IMR-90 (cell line): ENCODE data around the gene RBMS3. TPM values are rescaled to one million over a fixed set of nuclear protein-coding genes. Genes with fewer than 3 reads are reported as not detected.

ENCODE experiments used
- ATAC-seq: fragments of 200-7000 bp; cut with Tn5 transposase; 2 replicates; pipeline ENCODE4 v1.9.1; 2020; ENCODE audit warnings: low read depth, mild to moderate bottlenecking, moderate library complexity
- BruUV-seq: library from RNA; stranded (reverse); fragments of 400-500 nt; replicated peaks from 2 replicates; lab custom pipeline; 2021; lab: Mats Ljungman, UMichigan
- CTCF ChIA-PET: fragments of 300-600 bp; formaldehyde crosslinking; extraction: SDS; loops from one replicate; lab custom pipeline; 2021; ENCODE audit warnings: antibody characterized with exemption; lab: Yijun Ruan, JAX
- POLR2A ChIA-PET: fragments of 300-600 bp; sonication (Branson Sonifier 250); formaldehyde crosslinking; loops from one replicate; lab custom pipeline; 2022; ENCODE audit warnings: antibody characterized with exemption; ENCODE audit not compliant: unreplicated experiment; lab: Charles Lee
- DNase-seq: peaks from one replicate; pipeline ENCODE4 v3.0.0; 2013
- H2AFZ ChIP-seq: replicated peaks from 2 replicates; pipeline ENCODE3; 2013; ENCODE audit warnings: low read length, mild to moderate bottlenecking; ENCODE audit not compliant: poor library complexity
- H2AK5ac ChIP-seq: 2 replicates; pipeline ENCODE4 v1.6.1; 2013; ENCODE audit warnings: low read depth, low read length, inconsistent platforms
- H2AK9ac ChIP-seq: replicated peaks from 2 replicates; pipeline ENCODE3; 2013; ENCODE audit warnings: mild to moderate bottlenecking, low read depth, low read length, moderate library complexity; ENCODE audit not compliant: poor library complexity
- H2BK120ac ChIP-seq: 2 replicates; pipeline ENCODE4 v1.6.1; 2013; ENCODE audit warnings: low read depth, low read length, inconsistent platforms
- H2BK15ac ChIP-seq: 3 replicates; pipeline ENCODE4 v1.6.1; 2013; ENCODE audit warnings: low read depth, low read length, inconsistent platforms
- H2BK20ac ChIP-seq: 2 replicates; pipeline ENCODE4 v1.6.1; 2013; ENCODE audit warnings: low read depth, mild to moderate bottlenecking, inconsistent platforms, low read length, moderate library complexity
- H2BK5ac ChIP-seq: 2 replicates; pipeline ENCODE4 v1.6.1; 2013; ENCODE audit warnings: mild to moderate bottlenecking, low read depth, low read length, inconsistent platforms; ENCODE audit not compliant: poor library complexity, severe bottlenecking
- H3K14ac ChIP-seq: replicated peaks from 2 replicates; pipeline ENCODE4 v1.6.1; 2013; ENCODE audit warnings: low read depth, low read length, inconsistent platforms
- H3K18ac ChIP-seq: 2 replicates; pipeline ENCODE4 v1.6.1; 2013; ENCODE audit warnings: low read depth, low read length, control low read depth
- H3K23ac ChIP-seq: 2 replicates; pipeline ENCODE4 v1.6.1; 2013; ENCODE audit warnings: low read depth, low read length, inconsistent platforms
- H3K27ac ChIP-seq: 2 replicates; pipeline ENCODE4 v1.5.1; 2013; ENCODE audit warnings: mild to moderate bottlenecking, control low read depth, low read length; ENCODE audit not compliant: insufficient read depth
- H3K27me3 ChIP-seq: 2 replicates; pipeline ENCODE4 v1.6.1; 2013; ENCODE audit warnings: low read length; ENCODE audit not compliant: control insufficient read depth, insufficient read depth
- H3K36me3 ChIP-seq: 2 replicates; pipeline ENCODE4 v1.6.1; 2013; ENCODE audit warnings: low read length, mixed read lengths; ENCODE audit not compliant: control insufficient read depth, insufficient read depth
- H3K4ac ChIP-seq: 2 replicates; pipeline ENCODE4 v1.6.1; 2013; ENCODE audit warnings: low read depth, low read length, inconsistent platforms
- H3K4me1 ChIP-seq: 2 replicates; pipeline ENCODE4 v1.6.1; 2013; ENCODE audit warnings: low read length, mixed read lengths; ENCODE audit not compliant: control insufficient read depth, insufficient read depth
- H3K4me2 ChIP-seq: 2 replicates; pipeline ENCODE4 v1.6.1; 2013; ENCODE audit warnings: low read depth, mild to moderate bottlenecking, control low read depth, low read length, moderate library complexity
- H3K4me3 ChIP-seq: 2 replicates; pipeline ENCODE4 v1.5.1; 2013; ENCODE audit warnings: low read depth, mild to moderate bottlenecking, control low read depth, low read length, moderate library complexity; ENCODE audit not compliant: insufficient read depth
- H3K56ac ChIP-seq: 2 replicates; pipeline ENCODE4 v1.6.1; 2013; ENCODE audit warnings: low read length, inconsistent platforms; ENCODE audit not compliant: insufficient read depth; ENCODE audit errors: extremely low read depth
- H3K79me1 ChIP-seq, 2 experiments: 2 replicates each; pipeline ENCODE4 v1.6.1; 2013; ENCODE audit warnings: low read length in 2 of 2, inconsistent platforms in 1 of 2, low read depth in 1 of 2
- H3K9ac ChIP-seq: 2 replicates; pipeline ENCODE4 v1.6.1; 2013; ENCODE audit warnings: low read depth, low read length, control low read depth
- H3K9me1 ChIP-seq: 2 replicates; pipeline ENCODE4 v1.6.1; 2013; ENCODE audit warnings: low read length, inconsistent platforms; ENCODE audit not compliant: insufficient read depth
- H3K9me3 ChIP-seq: 2 replicates; pipeline ENCODE4 v1.6.1; 2013; ENCODE audit warnings: low read length; ENCODE audit not compliant: control insufficient read depth, insufficient read depth
- H4K20me1 ChIP-seq: 2 replicates; pipeline ENCODE4 v1.6.1; 2013; ENCODE audit warnings: low read length, inconsistent platforms; ENCODE audit not compliant: insufficient read depth
- H4K5ac ChIP-seq: 2 replicates; pipeline ENCODE4 v1.6.1; 2013; ENCODE audit warnings: mild to moderate bottlenecking, low read depth, low read length, control low read depth
- H4K8ac ChIP-seq, 2 experiments: 2 replicates each; pipeline ENCODE4 v1.6.1; 2013; ENCODE audit warnings: low read depth in 2 of 2, low read length in 2 of 2, control low read depth in 1 of 2, inconsistent platforms in 1 of 2
- H4K91ac ChIP-seq: 2 replicates; pipeline ENCODE4 v1.6.1; 2013; ENCODE audit warnings: low read depth, low read length, inconsistent platforms; ENCODE audit not compliant: insufficient read depth
- CHD1 ChIP-seq: IDR thresholded peaks from 2 replicates; pipeline ENCODE4 v1.6.1; 2012; ENCODE audit warnings: low read depth, low read length, improper control_type of control experiment
- WGBS, 2 experiments: methylation state at CpG; one replicate each; pipeline versions ENCODE4 v1.1.5 to v1.1.7; 2013; ENCODE audit warnings: missing lambda C conversion rate in 2 of 2; ENCODE audit not compliant: insufficient read length in 1 of 2; ENCODE audit errors: extremely low coverage in 2 of 2; 5-methylcytosine and 5-hydroxymethylcytosine counted together
- dilution Hi-C: fragments of 300-500 bp; cut with HindIII; formaldehyde crosslinking; loops from one replicate; pipeline ENCODE4 v1.14.3; 2018; ENCODE audit warnings: low sequenced_read_pairs; ENCODE audit not compliant: unreplicated experiment
- in situ Hi-C: fragments of 300-500 bp; cut with MboI; formaldehyde crosslinking; loops from 3 replicates; pipeline ENCODE4 v1.14.3; 2019; ENCODE audit warnings: low sequenced_read_pairs, inconsistent platforms, mixed read lengths
- intact Hi-C: fragments of 100-400 bp; cut with micrococcal nuclease; formaldehyde crosslinking; loops from 2 replicates; pipeline ENCODE4 v1.10.0; 2022
- polyA plus RNA-seq, 3 experiments: library from polyadenylated mRNA; depleted of rRNA; stranded (reverse); fragments of >200 nt; gene quantifications; 2 replicates each; pipeline ENCODE4 v1.2.3, GENCODE V29; 2012; ENCODE audit warnings: low replicate concordance in 1 of 3
- total RNA-seq: library from RNA; depleted of rRNA; stranded (reverse); fragments of >200 nt; gene quantifications from 2 replicates; pipeline ENCODE4 v1.2.3, GENCODE V29; 2012
- TF ChIP-seq, protein P1 (sequence below): fragments of 150-350 bp; IDR thresholded peaks from 2 replicates; pipeline ENCODE4 v1.6.1; 2016; ENCODE audit warnings: low read depth, mild to moderate bottlenecking, low read length, moderate library complexity, borderline replicate concordance

The RBMS3 gene
- total and polyA plus RNA-seq, 2 of the 4 experiments (the other 2 are of a cell fraction) = 15.2 to 127 TPM

DNA sequence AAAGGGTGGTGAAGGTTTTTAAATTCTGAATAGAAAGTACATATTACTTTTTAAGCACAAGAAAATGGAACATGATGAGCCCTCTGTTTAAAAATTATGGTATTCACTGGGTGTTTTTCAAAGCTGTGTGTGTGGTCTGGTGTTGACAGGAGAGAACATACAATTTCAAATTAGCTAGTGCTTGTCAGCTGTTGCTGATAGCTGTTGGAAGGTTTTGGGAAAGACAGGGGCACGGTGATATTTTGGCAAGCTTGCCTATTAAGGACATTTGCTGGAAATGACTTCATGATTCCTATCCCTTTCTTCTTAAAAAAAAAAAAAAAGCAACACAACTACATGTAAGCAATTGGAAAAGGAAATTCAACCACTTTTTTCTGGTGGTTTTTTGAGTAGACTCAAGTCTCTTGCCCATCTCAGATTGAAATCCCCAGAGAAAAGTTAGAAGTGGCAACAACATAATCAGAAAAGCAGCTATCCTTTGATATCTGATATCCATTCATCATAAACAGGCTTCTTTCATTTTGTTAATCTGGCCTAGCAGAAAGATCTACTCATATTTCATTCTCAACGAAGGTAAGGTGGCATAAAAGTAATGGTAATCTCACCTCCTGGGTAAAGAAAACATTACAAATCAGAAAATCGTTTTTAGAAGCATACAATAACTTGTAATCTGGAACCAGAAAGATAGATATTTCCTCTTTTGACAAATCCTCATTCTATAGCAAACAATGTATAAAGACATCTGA is 130.0 kb downstream of the RBMS3 start:
- Histone ChIP-seq H2BK20ac (no peak overlapping the region), H4K8ac (no peak overlapping the region), H3K79me1 (peaks cover 35 to 51% of the 10 kb centered on the region in 2 experiments), H3K36me3 (no peaks in the 10 kb centered on the region), H3K4me3 (no peak overlapping the region), H2AFZ (no peak overlapping the region), H3K4me1 (peaks cover 4% of the 10 kb centered on the region; the same call in 1 of the 2 replicates), H3K18ac (no peak overlapping the region), H2AK5ac (no peak overlapping the region), H2BK5ac (no peak overlapping the region), H4K5ac (no peak overlapping the region), H3K56ac (no peak overlapping the region), H3K23ac (no peak overlapping the region), H3K4me2 (no peak overlapping the region), H3K9me3 (no peaks in the 10 kb centered on the region), H3K14ac (0 out of 2 replicates have a peak overlapping the region, but pooled peaks have one; percentile 42), H3K27ac (no peak overlapping the region), H2AK9ac (no peak overlapping the region), H3K9ac (no peak overlapping the region), H4K20me1 (0 out of 2 replicates have a peak, but pooled peaks cover 3% of the 10 kb centered on the region), H2BK15ac (no peak overlapping the region), H3K27me3 (no peaks in the 10 kb centered on the region), H4K91ac (no peak overlapping the region), H3K4ac (no peak overlapping the region), H2BK120ac (no peak overlapping the region), H3K9me1 (peaks cover 3% of the 10 kb centered on the region; the same call in 1 of the 2 replicates)
- no peak for DNase-seq
- ChIA-PET POLR2A (no interaction called here), CTCF (no interaction called here)
- in situ Hi-C loops (no loop called here), dilution Hi-C loops (no loop called here), intact Hi-C loops (no loop called here)
- ATAC-seq = no peak
- no TSS peak for BruUV-seq
- no CpG with 5 or more reads among the region's 3 CpGs for WGBS, 2 experiments
- TF ChIP-seq, protein P1, sequence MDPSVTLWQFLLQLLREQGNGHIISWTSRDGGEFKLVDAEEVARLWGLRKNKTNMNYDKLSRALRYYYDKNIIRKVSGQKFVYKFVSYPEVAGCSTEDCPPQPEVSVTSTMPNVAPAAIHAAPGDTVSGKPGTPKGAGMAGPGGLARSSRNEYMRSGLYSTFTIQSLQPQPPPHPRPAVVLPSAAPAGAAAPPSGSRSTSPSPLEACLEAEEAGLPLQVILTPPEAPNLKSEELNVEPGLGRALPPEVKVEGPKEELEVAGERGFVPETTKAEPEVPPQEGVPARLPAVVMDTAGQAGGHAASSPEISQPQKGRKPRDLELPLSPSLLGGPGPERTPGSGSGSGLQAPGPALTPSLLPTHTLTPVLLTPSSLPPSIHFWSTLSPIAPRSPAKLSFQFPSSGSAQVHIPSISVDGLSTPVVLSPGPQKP = no peak
- TF ChIP-seq CHD1 = no peak
